ENCODE results near the gene RBM20.

RBM20 gene

DNA sequence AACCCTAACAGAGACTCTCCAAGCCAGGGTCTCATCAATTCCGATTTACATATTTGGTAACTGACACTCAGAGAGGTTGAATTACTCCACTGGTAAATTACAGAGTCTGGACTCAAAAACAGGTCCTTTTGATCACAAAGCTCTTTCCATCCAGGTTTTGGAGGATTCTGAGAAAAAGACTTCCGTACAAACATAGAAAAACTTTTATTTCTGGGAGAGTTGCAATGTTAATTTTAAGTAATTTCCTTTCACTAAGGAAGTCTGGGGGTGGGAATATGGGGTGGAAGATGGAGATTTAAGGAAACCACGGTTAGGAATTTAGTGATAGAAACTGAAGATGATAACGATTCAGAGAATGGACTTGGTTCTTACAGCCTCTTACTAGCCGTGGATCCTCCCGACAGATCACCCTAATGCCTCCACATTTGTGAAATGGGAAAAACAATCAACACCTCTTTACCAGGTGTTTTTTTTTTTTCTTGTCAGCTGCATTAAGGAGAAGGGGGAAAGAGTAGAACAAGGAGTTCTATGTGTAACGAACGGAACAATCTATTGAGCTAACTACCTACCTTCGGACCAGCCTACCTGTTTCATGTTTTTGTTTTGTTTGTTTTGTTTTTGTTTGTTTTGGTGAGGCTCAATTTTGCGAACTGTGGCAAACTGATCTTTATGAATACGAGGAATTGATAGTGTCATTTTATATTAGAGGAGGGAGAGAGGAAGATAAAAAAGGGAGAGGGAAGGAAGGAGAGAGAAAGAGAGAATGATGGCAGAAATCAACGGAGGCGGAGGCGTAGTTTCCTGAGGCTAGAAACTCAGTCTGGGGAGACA, 1.7 kb upstream of the RBM20 start:
- 100% methylated on average over 1 of the region's 14 CpGs for WGBS (ENCODE audit: extremely low coverage, insufficient coverage, low lambda C conversion rate)
- Histone ChIP-seq H3K4me3 (ENCODE audit: low read length) (no peak overlapping the region), H3K9ac (ENCODE audit: low read length) (no peak overlapping the region), H3K79me2 (ENCODE audit: control insufficient read depth, insufficient read depth, low read length) (no peaks in the 10 kb centered on the region), H3K4ac (ENCODE audit: low read depth, low read length) (no peak overlapping the region), H2BK120ac (ENCODE audit: low read depth, low read length) (no peak overlapping the region), H4K5ac (ENCODE audit: low read length) (no peak overlapping the region), H3K56ac (ENCODE audit: low read length) (no peak overlapping the region), H2AK5ac (ENCODE audit: low read length) (no peak overlapping the region), H3K18ac (ENCODE audit: low read length) (no peak overlapping the region), H2BK5ac (ENCODE audit: low read length) (no peak overlapping the region), H3K4me2 (ENCODE audit: low read length) (peak overlapping the region; percentile 76), H2BK15ac (replicated peaks; ENCODE audit: low read depth) (no peak overlapping the region), H3K23ac (ENCODE audit: low read length) (no peak overlapping the region), H3K36me3 (ENCODE audit: control insufficient read depth, insufficient read depth, low read length) (no peaks in the 10 kb centered on the region), H3K4me1 (ENCODE audit: control insufficient read depth, low read depth, low read length) (peaks cover 13% of the 10 kb centered on the region), H4K8ac (ENCODE audit: low read depth, low read length) (no peak overlapping the region), H3K27me3 (ENCODE audit: insufficient read depth, low read length, poor library complexity) (peaks cover 23% of the 10 kb centered on the region), H3K27ac (ENCODE audit: low read depth, low read length) (no peak overlapping the region), H3K79me1 (ENCODE audit: low read length) (no peaks in the 10 kb centered on the region)
- DNase-seq = peak; percentile 41

DNA sequence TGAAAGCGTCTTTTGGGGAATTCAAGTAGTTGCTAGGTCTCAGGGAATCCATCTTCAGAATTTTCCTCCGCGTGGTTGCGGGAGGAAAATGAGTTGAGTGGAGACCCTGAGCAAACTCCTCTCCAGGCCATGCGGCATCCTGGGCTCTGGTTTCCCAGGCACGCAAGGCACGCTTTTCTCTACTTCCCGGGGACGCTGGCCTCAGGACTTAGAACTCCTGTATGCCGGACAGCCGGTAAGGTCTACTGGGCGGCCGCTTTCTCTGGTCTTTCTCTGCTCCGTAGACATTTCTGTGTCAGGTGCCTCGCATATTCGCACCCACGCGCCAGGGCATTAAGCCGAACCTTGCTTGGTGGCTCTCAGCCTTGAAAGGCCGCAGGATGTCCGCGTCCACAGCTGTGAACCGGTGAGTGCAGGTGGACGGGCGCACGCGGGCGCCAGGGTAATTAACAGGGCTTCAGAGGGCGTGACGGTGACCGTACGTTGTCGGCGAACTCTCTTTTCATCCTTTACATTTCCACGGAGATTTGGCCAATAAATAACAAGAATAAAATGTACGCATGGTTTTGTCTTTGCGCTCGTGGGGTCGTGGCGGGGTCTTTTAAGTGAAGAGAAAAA, 992 bp upstream of the RBM20 start:
- Histone ChIP-seq H3K27ac (ENCODE audit: low read depth, low read length) (no peak overlapping the region), H3K4me1 (ENCODE audit: control insufficient read depth, low read depth, low read length) (peaks cover 10% of the 10 kb centered on the region), H3K23ac (ENCODE audit: low read length) (peak overlapping the region; percentile 45), H3K9ac (ENCODE audit: low read length) (peak overlapping the region; percentile 5), H2AK5ac (ENCODE audit: low read length) (no peak overlapping the region), H2BK15ac (replicated peaks; ENCODE audit: low read depth) (no peak overlapping the region), H3K4me2 (ENCODE audit: low read length) (peak overlapping the region; percentile 76), H4K5ac (ENCODE audit: low read length) (no peak overlapping the region), H3K4me3 (ENCODE audit: low read length) (peak overlapping the region; percentile 11), H3K27me3 (ENCODE audit: insufficient read depth, low read length, poor library complexity) (peaks cover 23% of the 10 kb centered on the region), H4K8ac (ENCODE audit: low read depth, low read length) (no peak overlapping the region), H3K4ac (ENCODE audit: low read depth, low read length) (no peak overlapping the region), H3K56ac (ENCODE audit: low read length) (peak overlapping the region; percentile 38), H3K18ac (ENCODE audit: low read length) (no peak overlapping the region), H3K79me2 (ENCODE audit: control insufficient read depth, insufficient read depth, low read length) (no peaks in the 10 kb centered on the region), H2BK5ac (ENCODE audit: low read length) (no peak overlapping the region), H3K79me1 (ENCODE audit: low read length) (no peaks in the 10 kb centered on the region), H2BK120ac (ENCODE audit: low read depth, low read length) (no peak overlapping the region), H3K36me3 (ENCODE audit: control insufficient read depth, insufficient read depth, low read length) (no peaks in the 10 kb centered on the region)
- no CpG with 5 or more reads among the region's 40 CpGs for WGBS (ENCODE audit: extremely low coverage, insufficient coverage, low lambda C conversion rate)
- DNase-seq = peak; percentile 78

DNA sequence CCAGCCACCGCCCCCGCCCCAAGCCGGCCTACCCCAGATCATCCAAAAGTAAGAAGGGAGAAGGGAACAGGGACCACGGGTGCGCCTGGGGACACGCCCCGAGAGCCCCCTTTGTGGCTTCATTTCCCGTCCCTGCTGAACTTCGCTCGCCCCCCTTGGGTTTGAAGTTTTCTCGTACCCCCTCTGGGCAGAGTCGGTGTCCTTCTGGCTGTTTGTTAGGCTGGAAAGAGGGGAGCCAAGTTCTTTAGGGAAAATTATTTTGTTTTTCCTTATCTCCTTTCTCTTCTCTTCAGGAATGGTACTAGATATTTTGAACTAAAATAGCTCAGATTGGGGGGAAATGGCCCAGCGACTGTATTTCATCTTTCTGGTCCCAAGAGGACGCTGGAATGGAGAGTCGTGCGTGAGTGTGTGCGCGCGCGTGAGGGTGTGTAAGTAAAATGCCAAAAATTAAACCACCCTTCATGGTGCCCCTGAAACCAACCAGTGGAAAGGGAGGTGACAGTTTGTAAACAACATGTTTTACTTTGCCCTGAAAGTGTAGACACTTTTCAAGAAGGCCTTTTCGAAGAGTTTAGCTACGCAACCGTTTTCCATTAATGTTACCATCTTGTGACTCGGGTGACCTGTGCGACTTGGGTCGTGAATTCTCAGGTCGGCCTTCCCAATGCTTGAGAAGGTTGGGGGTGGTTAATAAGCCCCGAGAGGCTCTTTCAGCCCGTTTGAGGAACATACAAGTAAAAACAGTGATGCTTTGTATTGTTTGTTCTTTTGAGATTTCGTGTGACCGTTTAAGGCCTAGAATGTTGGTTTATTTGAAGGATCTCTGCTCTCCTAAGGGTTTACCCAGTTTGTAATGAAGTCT, 694 bp downstream of the RBM20 start:
- H3K4ac ChIP-seq (ENCODE audit: low read depth, low read length) = no peak overlapping the region
- H4K5ac ChIP-seq (ENCODE audit: low read length) = no peak overlapping the region
- peak overlapping the region; percentile 65 for H3K18ac ChIP-seq (ENCODE audit: low read length)
- peak overlapping the region; percentile 37 for H2BK15ac ChIP-seq (replicated peaks; ENCODE audit: low read depth)
- no peak overlapping the region for H3K23ac ChIP-seq (ENCODE audit: low read length)
- H3K4me2 ChIP-seq (ENCODE audit: low read length) = peak overlapping the region; percentile 69
- H2BK5ac ChIP-seq (ENCODE audit: low read length) = no peak overlapping the region
- H3K79me1 ChIP-seq (ENCODE audit: low read length) = no peaks in the 10 kb centered on the region
- no peak overlapping the region for H2BK120ac ChIP-seq (ENCODE audit: low read depth, low read length)
- H3K9ac ChIP-seq (ENCODE audit: low read length) = peak overlapping the region; percentile 50
- H3K36me3 ChIP-seq (ENCODE audit: control insufficient read depth, insufficient read depth, low read length) = no peaks in the 10 kb centered on the region
- peaks cover 23% of the 10 kb centered on the region for H3K27me3 ChIP-seq (ENCODE audit: insufficient read depth, low read length, poor library complexity)
- peak overlapping the region; percentile 31 for H3K4me3 ChIP-seq (ENCODE audit: low read length)
- H3K4me1 ChIP-seq (ENCODE audit: control insufficient read depth, low read depth, low read length) = peaks cover 10% of the 10 kb centered on the region
- H3K56ac ChIP-seq (ENCODE audit: low read length) = peak overlapping the region; percentile 83
- H3K27ac ChIP-seq (ENCODE audit: low read depth, low read length) = no peak overlapping the region
- no peak overlapping the region for H2AK5ac ChIP-seq (ENCODE audit: low read length)
- no CpG with 5 or more reads among the region's 31 CpGs for WGBS (ENCODE audit: extremely low coverage, insufficient coverage, low lambda C conversion rate)
- H3K79me2 ChIP-seq (ENCODE audit: control insufficient read depth, insufficient read depth, low read length) = no peaks in the 10 kb centered on the region
- H4K8ac ChIP-seq (ENCODE audit: low read depth, low read length) = no peak overlapping the region
- DNase-seq = peak; percentile 21

DNA sequence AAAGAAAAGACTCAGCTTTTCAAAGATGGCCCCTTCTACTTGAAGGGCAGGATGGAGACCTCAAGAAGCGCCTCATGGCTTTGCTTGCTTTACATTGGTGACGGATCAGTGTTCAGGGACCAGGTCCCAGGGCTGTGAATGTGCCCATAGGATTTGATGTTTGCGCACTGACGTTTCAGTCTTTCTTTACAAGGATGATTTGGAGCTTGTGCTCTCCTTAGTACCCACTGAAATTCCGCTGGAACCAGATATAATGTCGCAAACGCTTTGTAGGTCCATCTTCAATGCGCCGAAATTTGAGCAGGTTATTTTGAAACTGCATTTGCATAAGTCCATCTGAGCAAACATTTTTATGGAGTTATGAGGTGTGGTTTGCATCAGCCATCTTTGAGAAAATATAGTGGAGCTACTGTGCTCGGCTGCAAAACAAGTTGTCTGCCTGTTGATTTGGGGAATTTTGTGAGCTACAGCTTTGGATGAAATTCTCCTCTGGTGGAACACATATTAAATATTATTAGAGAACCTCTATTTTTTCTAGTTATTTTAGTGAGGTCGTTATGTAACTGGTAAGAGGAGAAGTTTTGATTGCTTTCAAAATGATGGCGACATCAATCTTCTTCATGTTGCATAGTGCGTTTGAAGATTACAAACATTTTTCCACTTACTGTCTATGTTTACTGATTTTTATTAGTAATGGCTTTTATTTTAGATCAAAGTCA, 2.4 kb downstream of the RBM20 start:
- Histone ChIP-seq H3K23ac (ENCODE audit: low read length) (no peak overlapping the region), H3K4me2 (ENCODE audit: low read length) (no peak overlapping the region), H2BK5ac (ENCODE audit: low read length) (no peak overlapping the region), H3K9ac (ENCODE audit: low read length) (no peak overlapping the region), H3K79me1 (ENCODE audit: low read length) (no peaks in the 10 kb centered on the region), H3K79me2 (ENCODE audit: control insufficient read depth, insufficient read depth, low read length) (no peaks in the 10 kb centered on the region), H2BK15ac (replicated peaks; ENCODE audit: low read depth) (no peak overlapping the region), H3K4me3 (ENCODE audit: low read length) (no peak overlapping the region), H3K56ac (ENCODE audit: low read length) (no peak overlapping the region), H3K4ac (ENCODE audit: low read depth, low read length) (no peak overlapping the region), H3K27me3 (ENCODE audit: insufficient read depth, low read length, poor library complexity) (peaks cover 23% of the 10 kb centered on the region), H3K36me3 (ENCODE audit: control insufficient read depth, insufficient read depth, low read length) (no peaks in the 10 kb centered on the region), H3K4me1 (ENCODE audit: control insufficient read depth, low read depth, low read length) (peaks cover 7% of the 10 kb centered on the region), H4K5ac (ENCODE audit: low read length) (no peak overlapping the region), H3K18ac (ENCODE audit: low read length) (no peak overlapping the region), H3K27ac (ENCODE audit: low read depth, low read length) (no peak overlapping the region), H4K8ac (ENCODE audit: low read depth, low read length) (no peak overlapping the region), H2AK5ac (ENCODE audit: low read length) (no peak overlapping the region), H2BK120ac (ENCODE audit: low read depth, low read length) (no peak overlapping the region)
- WGBS (ENCODE audit: extremely low coverage, insufficient coverage, low lambda C conversion rate) = no CpG with 5 or more reads among the region's 13 CpGs
- DNase-seq = no peak

DNA sequence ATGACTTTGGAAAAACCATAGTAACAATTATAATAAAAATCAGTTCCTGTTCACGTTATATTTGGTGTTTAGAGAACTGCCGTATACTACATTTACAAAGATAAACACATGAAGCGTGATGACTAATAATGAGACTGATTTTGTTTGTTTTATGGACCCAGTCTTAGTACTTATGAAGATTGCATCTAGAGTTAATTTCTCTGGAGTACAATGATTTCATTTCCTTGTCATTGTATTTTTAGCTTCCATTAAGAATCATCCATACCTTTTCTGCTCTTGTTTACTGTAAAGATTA, 2.9 kb downstream of the RBM20 start:
- no peak overlapping the region for H2BK120ac ChIP-seq (ENCODE audit: low read depth, low read length)
- no peak overlapping the region for H4K5ac ChIP-seq (ENCODE audit: low read length)
- no peak overlapping the region for H3K9ac ChIP-seq (ENCODE audit: low read length)
- H3K18ac ChIP-seq (ENCODE audit: low read length) = no peak overlapping the region
- no peak overlapping the region for H3K27ac ChIP-seq (ENCODE audit: low read depth, low read length)
- H3K23ac ChIP-seq (ENCODE audit: low read length) = no peak overlapping the region
- H3K4ac ChIP-seq (ENCODE audit: low read depth, low read length) = no peak overlapping the region
- H4K8ac ChIP-seq (ENCODE audit: low read depth, low read length) = no peak overlapping the region
- peaks cover 22% of the 10 kb centered on the region for H3K27me3 ChIP-seq (ENCODE audit: insufficient read depth, low read length, poor library complexity)
- no peak overlapping the region for H2AK5ac ChIP-seq (ENCODE audit: low read length)
- H3K56ac ChIP-seq (ENCODE audit: low read length) = no peak overlapping the region
- no peak overlapping the region for H2BK5ac ChIP-seq (ENCODE audit: low read length)
- no peak overlapping the region for H3K4me3 ChIP-seq (ENCODE audit: low read length)
- H2BK15ac ChIP-seq (replicated peaks; ENCODE audit: low read depth) = no peak overlapping the region
- no peak for DNase-seq
- no peak overlapping the region for H3K4me2 ChIP-seq (ENCODE audit: low read length)
- WGBS (ENCODE audit: extremely low coverage, insufficient coverage, low lambda C conversion rate) = no CpG with 5 or more reads among the region's 3 CpGs
- H3K36me3 ChIP-seq (ENCODE audit: control insufficient read depth, insufficient read depth, low read length) = no peaks in the 10 kb centered on the region
- no peaks in the 10 kb centered on the region for H3K79me1 ChIP-seq (ENCODE audit: low read length)
- H3K4me1 ChIP-seq (ENCODE audit: control insufficient read depth, low read depth, low read length) = peaks cover 6% of the 10 kb centered on the region
- no peaks in the 10 kb centered on the region for H3K79me2 ChIP-seq (ENCODE audit: control insufficient read depth, insufficient read depth, low read length)
